K562 (cell line): ENCODE measurements around the gene DNAJB6. TPM values are rescaled to one million over a fixed set of nuclear protein-coding genes. Genes with fewer than 3 reads are reported as not detected.

Source experiments
- ZBTB40 ChIP-seq, 2 experiments: fragments of 450-650 bp in 1 of 2; sonication (generic) in 1 of 2; formaldehyde crosslinking in 1 of 2; IDR thresholded peaks; 2 replicates each; pipeline versions ENCODE4 v1.7.1 to v1.9.0; 2016 to 2022; ENCODE audit warnings: inconsistent platforms in 1 of 2, mild to moderate bottlenecking in 1 of 2, missing genetic modification reagents in 1 of 2
- polyA plus RNA-seq, 8 experiments: library from polyadenylated mRNA; depleted of rRNA in 4 of 8; stranded (reverse) in 5 of 8; unstranded in 3 of 8; fragments of >200 nt; fragmentation: Nextera tagmentation in 2 of 8; fragmentation: Illumina TruSeq in 1 of 8; extraction: Ambion mirVana in 2 of 8; extraction: Trizol in 1 of 8; gene quantifications; 2 replicates each; pipeline versions ENCODE4 v1.2.1 to v1.2.3, GENCODE V29; 2011 to 2014; ENCODE audit warnings: inconsistent platforms in 1 of 8, missing spikeins in 1 of 8
- total RNA-seq, 7 experiments: library from RNA; depleted of rRNA in 6 of 7; stranded (reverse); fragments of >200 nt in 6 of 7; fragmentation: Illumina TruSeq in 2 of 7; extraction: Trizol in 2 of 7; gene quantifications; 2 replicates each; pipeline versions ENCODE4 v1.2.1 to v1.2.3, GENCODE V29; 2011 to 2021; ENCODE audit warnings: low replicate concordance in 1 of 7

DNAJB6 gene
- total and polyA plus RNA-seq, 9 of the 15 experiments (the other 6 are each of a cell fraction or from before 2014, with no cell fraction given) = 84.5 to 158 (median 135) TPM

DNA sequence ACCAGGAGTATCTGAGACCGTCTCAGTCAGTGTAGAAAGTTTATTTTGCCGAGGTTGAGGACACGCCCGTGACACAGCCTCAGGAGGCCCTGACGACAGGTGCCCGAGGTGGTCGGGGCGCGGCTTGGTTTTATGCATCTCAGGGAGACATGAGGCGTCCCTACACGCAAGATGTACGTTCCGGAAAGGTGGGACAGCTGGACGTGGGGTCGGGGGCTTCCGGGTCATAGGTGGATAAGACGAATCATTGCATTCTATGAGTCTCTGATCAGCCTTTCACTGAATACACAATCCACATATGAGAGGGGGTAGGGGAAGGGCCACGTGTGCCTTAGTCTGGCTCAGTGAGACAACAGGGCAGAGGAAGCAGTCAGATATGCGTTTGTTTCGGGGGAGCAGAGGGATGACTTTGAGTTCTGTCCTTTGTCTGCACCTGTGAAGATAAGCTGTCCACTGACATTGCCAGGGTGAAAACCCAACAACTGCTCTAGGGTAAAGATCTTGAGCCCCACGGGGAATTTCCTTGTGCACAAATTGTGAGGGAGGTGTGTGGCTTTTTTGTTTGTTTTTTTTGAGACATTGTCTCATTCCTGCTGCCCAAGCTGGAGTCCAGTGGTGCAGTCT lies 66.2 kb downstream of the DNAJB6 start (continued):
- TF ChIP-seq ZBTB40 (IDR thresholded peaks at IDR 0.05) (no peak), ZBTB40 (CRISPR knock-in tag; IDR thresholded peaks at IDR 0.05) (no peak)
- TF ChIP-seq, all 486 proteins: peak for 91
